C4-2B (cell line): ENCODE data around the gene DBP.
"Not testable (repeated sequence)": the region's sequence is repeated elsewhere in the genome, so short reads cannot be mapped to it uniquely, and the experiment has no call there.

ENCODE experiments used
- H3K27ac ChIP-seq: fragments of 450-650 bp; 2 replicates; pipeline ENCODE4 v1.5.1; 2017
- CTCF ChIP-seq: fragments of 450-650 bp; conservative IDR thresholded peaks from 2 replicates; pipeline ENCODE4 v1.5.1; 2017; ENCODE audit warnings: mild to moderate bottlenecking
- ZFX ChIP-seq: fragments of 450-650 bp; IDR thresholded peaks from 2 replicates; pipeline ENCODE4 v1.6.1; 2017

DBP gene, protein sequence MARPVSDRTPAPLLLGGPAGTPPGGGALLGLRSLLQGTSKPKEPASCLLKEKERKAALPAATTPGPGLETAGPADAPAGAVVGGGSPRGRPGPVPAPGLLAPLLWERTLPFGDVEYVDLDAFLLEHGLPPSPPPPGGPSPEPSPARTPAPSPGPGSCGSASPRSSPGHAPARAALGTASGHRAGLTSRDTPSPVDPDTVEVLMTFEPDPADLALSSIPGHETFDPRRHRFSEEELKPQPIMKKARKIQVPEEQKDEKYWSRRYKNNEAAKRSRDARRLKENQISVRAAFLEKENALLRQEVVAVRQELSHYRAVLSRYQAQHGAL

GRCh38 chr19:48636859-48637448, at the start of gene DBP:
TSS of gene DBP (minus strand) at chr19:48637379. CDS start at chr19:48636994, 385 bp downstream.
- H3K27ac ChIP-seq, result peak within 1 kb of the TSS; percentile 92
- no peak for TF ChIP-seq CTCF
- TF ChIP-seq ZFX, result no peak

DNA sequence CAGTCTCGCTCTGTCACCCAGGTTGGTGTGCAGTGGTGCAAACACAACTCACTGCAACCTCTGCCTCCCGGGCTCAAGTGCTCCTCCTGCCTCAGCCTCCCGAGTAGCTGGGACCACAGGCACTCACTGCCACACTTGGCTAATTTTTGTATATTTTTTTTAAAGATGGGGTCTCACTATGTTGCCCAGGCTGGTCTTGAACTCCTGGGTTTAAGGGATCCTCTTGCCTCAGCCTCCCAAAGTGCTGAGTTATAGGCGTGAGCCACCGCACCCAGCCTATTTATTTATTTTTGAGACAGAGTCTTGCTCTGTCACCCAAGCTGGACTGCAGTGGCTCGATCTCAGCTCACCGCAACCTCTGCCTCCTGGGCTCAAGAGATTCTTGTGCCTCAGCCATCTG, 49.5 kb upstream of the DBP start:
- H3K27ac ChIP-seq, result peak overlapping the region; percentile 37; the same call in 1 of the 2 replicates

DNA sequence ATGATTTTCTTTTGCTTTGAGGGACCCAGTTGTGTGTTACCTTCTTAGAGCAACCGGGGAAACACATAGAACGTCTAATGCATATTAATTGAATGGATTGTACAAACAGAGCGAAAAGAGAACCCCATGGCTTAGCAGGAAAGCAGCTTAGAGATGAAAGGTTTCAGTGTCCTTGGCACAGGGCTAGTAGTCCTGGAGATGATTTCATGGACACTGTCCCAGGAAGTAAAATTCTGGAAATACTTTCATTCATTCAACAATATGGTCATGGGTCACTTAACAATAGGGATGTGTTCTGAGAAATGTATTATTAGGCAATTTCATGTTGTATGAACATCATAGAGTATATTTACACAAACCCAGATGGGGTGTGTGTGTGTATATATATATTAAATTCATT, 48.9 kb upstream of the DBP start:
- H3K27ac ChIP-seq, result peak overlapping the region; percentile 69
- TF ChIP-seq CTCF (no peak), ZFX (no peak)

DNA sequence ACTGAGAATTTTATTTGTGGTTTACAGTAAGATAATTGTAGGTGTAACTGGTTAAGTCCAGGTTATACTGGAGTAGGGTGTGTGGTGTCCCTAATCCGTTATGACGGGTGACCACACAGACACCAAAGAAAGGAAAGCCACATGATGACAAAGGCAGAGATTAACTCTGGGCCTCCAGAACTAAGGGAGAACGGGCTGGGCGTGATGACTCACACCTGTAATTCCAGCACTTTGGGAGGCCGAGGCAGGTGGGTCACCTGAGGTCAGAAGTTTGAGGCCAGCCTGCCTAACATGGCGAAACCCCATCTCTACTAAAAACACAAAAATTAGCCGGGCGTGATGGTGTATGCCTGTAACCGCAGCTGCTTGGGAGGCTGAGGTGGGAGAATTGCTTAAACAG, 48.4 kb upstream of the DBP start:
- TF ChIP-seq CTCF (no peak), ZFX (no peak)
- H3K27ac ChIP-seq, result peak overlapping the region; percentile 69

GRCh38 chr19:48683349-48683748, 46.2 kb upstream of the DBP start:
- no peak for TF ChIP-seq CTCF
- TF ChIP-seq ZFX, result no peak
- H3K27ac ChIP-seq, result peak overlapping the region; percentile 69; the same call in 1 of the 2 replicates

DNA sequence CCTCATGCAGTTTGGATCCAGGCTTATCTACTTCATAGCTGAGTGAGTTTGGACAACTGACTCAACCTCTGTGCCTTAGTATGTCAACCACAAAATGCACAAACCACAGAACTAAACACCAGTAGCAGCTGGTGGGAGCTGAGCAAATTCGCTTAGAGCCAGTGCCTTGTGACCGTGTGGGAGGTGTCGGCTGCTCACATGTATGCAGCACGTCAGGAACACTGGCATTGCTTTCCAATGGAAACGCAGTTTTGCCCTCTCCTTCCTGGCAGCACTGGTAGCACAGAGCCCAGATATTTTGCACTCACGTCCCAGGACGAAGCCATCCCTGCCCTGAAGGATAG, 43.9 kb upstream of the DBP start:
- H3K27ac ChIP-seq, result no peak overlapping the region
- TF ChIP-seq ZFX (no peak), CTCF (no peak)

- no peak overlapping the region for H3K27ac ChIP-seq
Observed at GRCh38 chr19:48680436-48681126, 43.4 kb upstream of the DBP start.

GRCh38 chr19:48680006-48680405, 42.8 kb upstream of the DBP start:
- H3K27ac ChIP-seq, result not testable (repeated sequence)

More at GRCh38 chr19:48680436-48681126, 43.4 kb upstream of the DBP start:
- no peak for TF ChIP-seq CTCF
- no peak for TF ChIP-seq ZFX
